ENCODE measurements around the gene CNN2. TPM values are rescaled to one million over a fixed set of nuclear protein-coding genes. Genes with fewer than 3 reads are reported as not detected.

CNN2 gene
- polyA plus RNA-seq, 1 donor from 2014 or later: 42.8 TPM

GRCh38 chr19:1009041-1009980, 17.1 kb upstream of the CNN2 start:
- no peaks in the 10 kb centered on the region for H3K36me3 ChIP-seq (ENCODE audit: insufficient read depth, low read length)
- H3K9ac ChIP-seq (ENCODE audit: low read length): no peak overlapping the region
- H3K27ac ChIP-seq (ENCODE audit: low read length): no peak overlapping the region
- no peaks in the 10 kb centered on the region for H3F3A ChIP-seq (ENCODE audit: insufficient read depth, low read length, poor library complexity, severe bottlenecking)
- no peak overlapping the region for H3K4me2 ChIP-seq (ENCODE audit: low read length)
- H3K9me3 ChIP-seq (ENCODE audit: low read length): no peaks in the 10 kb centered on the region
- H3K79me2 ChIP-seq (replicated peaks; ENCODE audit: insufficient read depth, low read length): no peaks in the 10 kb centered on the region
- no peak overlapping the region for H2AFZ ChIP-seq (ENCODE audit: low read depth, low read length)
- no peaks in the 10 kb centered on the region for H4K20me1 ChIP-seq (ENCODE audit: insufficient read depth)
- H3K4me3 ChIP-seq (ENCODE audit: low read length): no peak overlapping the region
- TF ChIP-seq REST (IDR thresholded peaks at IDR 0.05; ENCODE audit: borderline replicate concordance) (no peak), SMC3 (conservative IDR thresholded peaks at IDR 0.05; ENCODE audit: poor library complexity) (no peak), TAF1 (IDR thresholded peaks at IDR 0.05; ENCODE audit: low read depth) (no peak), EP300 (conservative IDR thresholded peaks at IDR 0.05; ENCODE audit: poor library complexity, severe bottlenecking) (no peak), EZH2 (IDR thresholded peaks at IDR 0.05; ENCODE audit: borderline replicate concordance, insufficient read depth, low read length, poor library complexity, severe bottlenecking) (no peak)
- no peaks in the 10 kb centered on the region for H3K9me2 ChIP-seq (ENCODE audit: insufficient read depth, low read length)
- no peaks in the 10 kb centered on the region for H3K27me3 ChIP-seq (ENCODE audit: insufficient read depth, low read depth, low read length)

DNA sequence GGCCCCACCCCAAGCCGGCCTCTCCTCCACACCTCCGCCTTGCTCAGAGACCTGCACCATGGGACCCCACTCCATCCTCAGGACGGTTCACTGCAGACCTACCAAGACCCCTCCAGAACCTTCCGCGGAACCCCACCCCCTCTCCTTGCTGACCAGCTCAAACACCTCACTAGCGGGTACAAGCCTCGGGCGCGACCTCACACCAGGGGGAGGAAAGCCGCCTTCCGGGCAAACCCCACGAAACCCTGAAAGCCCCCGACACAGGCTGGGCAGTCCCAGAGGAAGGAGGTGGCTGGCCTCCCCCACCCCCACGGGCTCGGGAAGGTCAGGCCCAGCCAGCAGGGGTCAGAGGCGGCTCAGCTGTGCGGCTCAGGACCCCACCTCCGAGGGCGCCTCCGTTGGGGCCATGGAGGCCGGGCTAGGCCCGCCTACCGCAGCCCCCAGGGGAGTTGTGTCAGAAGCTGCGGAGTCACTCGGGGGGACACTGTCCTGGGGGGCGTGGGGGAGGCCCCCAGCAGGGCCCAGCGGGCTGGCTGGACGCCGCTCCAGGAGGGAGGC, 16.3 kb upstream of the CNN2 start:
- Histone ChIP-seq H2AFZ (ENCODE audit: low read depth, low read length) (no peak overlapping the region), H3K36me3 (ENCODE audit: insufficient read depth, low read length) (no peaks in the 10 kb centered on the region), H3K9ac (ENCODE audit: low read length) (no peak overlapping the region), H3K4me3 (ENCODE audit: low read length) (no peak overlapping the region), H3K9me3 (ENCODE audit: low read length) (no peaks in the 10 kb centered on the region), H4K20me1 (ENCODE audit: insufficient read depth) (no peaks in the 10 kb centered on the region), H3K27ac (ENCODE audit: low read length) (no peak overlapping the region), H3K79me2 (replicated peaks; ENCODE audit: insufficient read depth, low read length) (no peaks in the 10 kb centered on the region), H3K9me2 (ENCODE audit: insufficient read depth, low read length) (no peaks in the 10 kb centered on the region), H3K27me3 (ENCODE audit: insufficient read depth, low read depth, low read length) (no peaks in the 10 kb centered on the region), H3F3A (ENCODE audit: insufficient read depth, low read length, poor library complexity, severe bottlenecking) (no peaks in the 10 kb centered on the region), H3K4me2 (ENCODE audit: low read length) (no peak overlapping the region)
- TF ChIP-seq RAD21 (conservative IDR thresholded peaks at IDR 0.05) (no peak), TAF1 (IDR thresholded peaks at IDR 0.05; ENCODE audit: low read depth) (no peak), REST (IDR thresholded peaks at IDR 0.05; ENCODE audit: borderline replicate concordance) (no peak), EP300 (conservative IDR thresholded peaks at IDR 0.05; ENCODE audit: poor library complexity, severe bottlenecking) (no peak), POLR2AphosphoS5 (IDR thresholded peaks at IDR 0.05) (no peak), SMC3 (conservative IDR thresholded peaks at IDR 0.05; ENCODE audit: poor library complexity) (no peak), EZH2 (IDR thresholded peaks at IDR 0.05; ENCODE audit: borderline replicate concordance, insufficient read depth, low read length, poor library complexity, severe bottlenecking) (no peak), MXI1 (conservative IDR thresholded peaks at IDR 0.05; ENCODE audit: poor library complexity, severe bottlenecking) (no peak)
- TF ChIP-seq, protein P1, sequence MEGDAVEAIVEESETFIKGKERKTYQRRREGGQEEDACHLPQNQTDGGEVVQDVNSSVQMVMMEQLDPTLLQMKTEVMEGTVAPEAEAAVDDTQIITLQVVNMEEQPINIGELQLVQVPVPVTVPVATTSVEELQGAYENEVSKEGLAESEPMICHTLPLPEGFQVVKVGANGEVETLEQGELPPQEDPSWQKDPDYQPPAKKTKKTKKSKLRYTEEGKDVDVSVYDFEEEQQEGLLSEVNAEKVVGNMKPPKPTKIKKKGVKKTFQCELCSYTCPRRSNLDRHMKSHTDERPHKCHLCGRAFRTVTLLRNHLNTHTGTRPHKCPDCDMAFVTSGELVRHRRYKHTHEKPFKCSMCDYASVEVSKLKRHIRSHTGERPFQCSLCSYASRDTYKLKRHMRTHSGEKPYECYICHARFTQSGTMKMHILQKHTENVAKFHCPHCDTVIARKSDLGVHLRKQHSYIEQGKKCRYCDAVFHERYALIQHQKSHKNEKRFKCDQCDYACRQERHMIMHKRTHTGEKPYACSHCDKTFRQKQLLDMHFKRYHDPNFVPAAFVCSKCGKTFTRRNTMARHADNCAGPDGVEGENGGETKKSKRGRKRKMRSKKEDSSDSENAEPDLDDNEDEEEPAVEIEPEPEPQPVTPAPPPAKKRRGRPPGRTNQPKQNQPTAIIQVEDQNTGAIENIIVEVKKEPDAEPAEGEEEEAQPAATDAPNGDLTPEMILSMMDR (IDR thresholded peaks at IDR 0.05; ENCODE audit: poor library complexity, severe bottlenecking): no peak

All from neural cell (in vitro differentiated cells).